AG10803 (cell line): ENCODE data around the gene SLC46A1.

Experiments
- DNase-seq: peaks from one replicate; pipeline ENCODE4 v3.0.0; 2010; ENCODE audit warnings: low read depth
- H3K4me3 ChIP-seq: 2 replicates; pipeline ENCODE4 v1.5.1; 2011; ENCODE audit warnings: mild to moderate bottlenecking, low read length, control low read depth
- TF ChIP-seq, protein P1 (sequence below): conservative IDR thresholded peaks from 2 replicates; pipeline ENCODE4 v1.5.1; 2011; ENCODE audit warnings: mild to moderate bottlenecking, low read length, control low read depth, inconsistent platforms

Gene SLC46A1

DNA sequence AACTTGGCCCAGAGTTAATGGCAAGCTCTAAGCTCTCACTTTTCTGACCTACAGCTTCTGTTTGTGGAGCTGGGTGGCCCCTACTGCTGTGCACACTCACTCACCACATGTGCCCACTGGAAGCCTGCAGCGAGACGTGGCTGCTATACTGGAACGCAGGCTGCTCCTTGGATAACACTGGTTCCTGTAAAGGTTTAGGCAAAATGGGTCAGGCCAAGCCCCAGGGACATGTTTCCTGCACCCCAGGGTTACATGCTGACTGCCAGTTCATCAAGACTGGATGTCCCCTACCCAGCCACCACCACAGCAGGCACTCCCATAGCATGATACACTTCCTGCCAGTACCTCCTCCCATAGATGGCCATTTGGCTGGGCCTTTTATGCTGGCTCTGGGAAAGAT, 57.0 kb downstream of the SLC46A1 start:
- DNase-seq, result no peak
- no peak overlapping the region for H3K4me3 ChIP-seq
- TF ChIP-seq, protein P1, sequence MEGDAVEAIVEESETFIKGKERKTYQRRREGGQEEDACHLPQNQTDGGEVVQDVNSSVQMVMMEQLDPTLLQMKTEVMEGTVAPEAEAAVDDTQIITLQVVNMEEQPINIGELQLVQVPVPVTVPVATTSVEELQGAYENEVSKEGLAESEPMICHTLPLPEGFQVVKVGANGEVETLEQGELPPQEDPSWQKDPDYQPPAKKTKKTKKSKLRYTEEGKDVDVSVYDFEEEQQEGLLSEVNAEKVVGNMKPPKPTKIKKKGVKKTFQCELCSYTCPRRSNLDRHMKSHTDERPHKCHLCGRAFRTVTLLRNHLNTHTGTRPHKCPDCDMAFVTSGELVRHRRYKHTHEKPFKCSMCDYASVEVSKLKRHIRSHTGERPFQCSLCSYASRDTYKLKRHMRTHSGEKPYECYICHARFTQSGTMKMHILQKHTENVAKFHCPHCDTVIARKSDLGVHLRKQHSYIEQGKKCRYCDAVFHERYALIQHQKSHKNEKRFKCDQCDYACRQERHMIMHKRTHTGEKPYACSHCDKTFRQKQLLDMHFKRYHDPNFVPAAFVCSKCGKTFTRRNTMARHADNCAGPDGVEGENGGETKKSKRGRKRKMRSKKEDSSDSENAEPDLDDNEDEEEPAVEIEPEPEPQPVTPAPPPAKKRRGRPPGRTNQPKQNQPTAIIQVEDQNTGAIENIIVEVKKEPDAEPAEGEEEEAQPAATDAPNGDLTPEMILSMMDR, result no peak

DNA sequence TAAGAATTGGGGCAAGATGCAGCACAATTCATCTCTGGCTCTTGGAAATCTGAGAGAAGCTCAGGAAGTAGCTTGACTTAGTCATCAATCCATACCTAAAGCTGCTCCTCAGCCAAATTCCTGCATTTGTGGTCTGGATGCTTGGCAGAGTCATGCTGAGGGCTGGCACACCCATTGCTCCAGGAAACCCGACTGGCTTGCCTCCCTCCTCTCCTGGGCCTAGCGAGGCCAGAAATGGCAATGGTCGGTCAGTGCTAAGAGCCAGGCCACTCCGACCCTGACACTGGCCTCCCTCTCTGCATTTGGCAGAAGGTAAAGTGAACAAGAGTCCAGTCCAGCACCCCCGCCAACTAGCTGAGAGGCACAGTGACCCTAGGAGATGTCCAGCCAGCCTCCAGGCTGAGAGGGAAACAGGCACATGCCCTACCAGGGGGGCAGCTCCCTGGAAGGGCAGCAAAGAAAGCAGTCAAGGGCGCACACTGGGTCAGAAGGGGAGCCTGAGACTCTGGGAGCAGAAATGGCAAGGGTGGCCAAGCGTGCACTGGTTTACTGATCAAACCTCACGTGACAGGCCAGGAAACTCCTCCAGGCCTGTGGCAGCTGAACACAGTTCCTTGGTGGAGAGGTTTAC, 58.6 kb downstream of the SLC46A1 start:
- TF ChIP-seq, protein P1, result no peak
- H3K4me3 ChIP-seq, result no peak overlapping the region
- peak; percentile 94 for DNase-seq

DNA sequence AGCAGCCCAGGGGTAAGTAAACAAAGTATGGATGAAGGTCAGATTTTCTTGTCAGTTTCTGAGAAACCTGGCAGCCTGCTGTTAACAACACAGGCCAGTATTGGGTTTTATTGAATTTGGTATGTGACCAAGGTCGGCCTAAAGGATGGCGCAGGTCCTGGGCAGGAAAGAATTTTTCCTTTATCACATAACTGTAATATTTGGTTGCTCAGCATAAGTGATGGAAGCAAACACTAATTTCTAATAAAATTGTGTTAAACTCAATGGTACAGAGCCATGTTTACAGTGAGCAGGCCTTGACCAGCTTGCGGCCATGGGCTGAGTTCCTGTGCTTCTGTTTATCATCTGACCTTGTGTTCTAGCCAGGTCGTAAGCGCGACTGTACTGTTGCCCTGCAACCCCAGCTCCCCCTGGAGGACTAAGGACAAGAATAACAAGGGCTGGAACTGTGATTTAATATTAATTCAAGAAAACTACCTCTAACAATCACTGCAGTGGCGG, 59.2 kb downstream of the SLC46A1 start:
- TF ChIP-seq, protein P1, result peak; percentile 43
- DNase-seq, result no peak
- H3K4me3 ChIP-seq, result no peak overlapping the region

DNA sequence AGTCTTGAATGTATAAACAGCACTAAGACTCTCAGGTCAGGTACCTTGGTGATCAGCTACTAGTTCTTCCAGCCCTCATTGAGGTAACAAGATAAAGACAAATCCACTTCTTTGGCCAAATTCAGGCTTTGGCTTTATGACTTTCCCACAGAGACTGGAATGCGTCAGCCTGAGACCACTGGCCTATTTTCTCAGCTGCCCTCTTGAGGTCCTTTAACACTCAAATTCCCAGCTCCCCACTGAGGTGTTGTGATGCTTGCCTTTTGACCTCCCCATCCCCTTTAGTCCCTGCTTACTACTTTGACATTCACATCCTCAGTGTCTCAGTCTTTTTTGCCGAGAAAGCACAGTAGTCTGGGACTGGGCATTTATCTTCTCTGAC, 59.8 kb downstream of the SLC46A1 start:
- H3K4me3 ChIP-seq, result no peak overlapping the region
- no peak for DNase-seq
- TF ChIP-seq, protein P1, result no peak

DNA sequence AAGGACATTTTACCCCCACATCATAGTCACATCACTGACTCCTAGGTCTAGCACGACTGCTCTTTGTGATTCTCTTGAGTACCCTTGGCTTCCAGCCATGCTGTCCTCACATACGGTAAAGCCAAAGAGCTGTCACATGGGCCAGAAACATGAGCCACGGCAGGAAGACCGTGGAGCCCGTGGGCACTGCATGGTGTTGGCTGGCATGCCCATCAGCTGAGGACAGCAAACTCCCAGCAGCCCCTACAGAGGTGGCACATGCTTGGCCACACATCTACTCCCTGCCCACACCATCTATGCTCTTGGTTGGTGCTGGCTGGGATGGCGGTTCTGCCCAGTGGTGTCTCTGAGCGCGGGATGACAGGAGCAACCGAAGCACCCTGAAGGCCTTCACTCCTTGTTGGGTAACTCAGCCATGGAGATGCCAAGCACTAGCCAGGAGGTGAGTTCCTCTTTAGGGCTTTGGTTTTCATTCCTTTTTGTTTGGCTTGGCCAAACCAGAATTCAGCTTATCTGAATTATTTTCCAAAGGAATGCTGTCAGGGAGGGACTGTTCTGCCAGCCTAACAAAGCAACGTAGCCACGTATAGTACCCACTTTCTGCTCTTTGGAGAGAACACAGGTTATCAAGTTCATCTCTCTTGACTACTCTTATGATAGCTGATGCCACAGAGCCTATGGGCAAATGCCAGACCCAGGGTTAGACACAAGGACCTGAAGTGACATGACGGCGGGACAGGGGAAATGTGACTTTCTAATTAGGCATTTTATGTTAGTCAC, 60.4 kb downstream of the SLC46A1 start:
- peak; percentile 23 for DNase-seq
- H3K4me3 ChIP-seq, result no peak overlapping the region
- TF ChIP-seq, protein P1, result no peak
